HepG2 (cell line): Measurements from ENCODE around the gene P4HB. TPM values are rescaled to one million over a fixed set of nuclear protein-coding genes. Genes with fewer than 3 reads are reported as not detected.

Experiments
- ATAC-seq: fragments of 200-7000 bp; cut with Tn5 transposase; 3 replicates; pipeline ENCODE4 v1.9.1; 2020; ENCODE audit warnings: mild to moderate bottlenecking, moderate library complexity
- BruUV-seq: library from RNA; stranded (reverse); fragments of 400-500 nt; replicated peaks from 2 replicates; lab custom pipeline; 2021; lab: Mats Ljungman, UMichigan
- CTCF ChIA-PET: fragments of 300-600 bp; formaldehyde crosslinking; extraction: SDS; loops from one replicate; lab custom pipeline; 2021; ENCODE audit warnings: low total read pairs, inconsistent platforms, low intra/inter-chr PET ratio; lab: Yijun Ruan, JAX
- POLR2A ChIA-PET: fragments of 350-600 bp; sonication (Branson Sonifier 250); formaldehyde crosslinking; loops from one replicate; lab custom pipeline; 2020; ENCODE audit warnings: antibody characterized with exemption, inconsistent platforms; lab: Yijun Ruan, JAX
- DNase-seq: peaks from one replicate; pipeline ENCODE4 v3.0.0-alpha.2; 2015; ENCODE audit warnings: low spot score
- FAIRE-seq: peaks from 3 replicates; lab custom pipeline; 2011; peaks lifted over from hg19 to GRCh38; lab: Jason Lieb, UNC
- H2AFZ ChIP-seq: one replicate; pipeline ENCODE4 v1.6.1; 2011; ENCODE audit warnings: low read length, inconsistent platforms
- H3K27ac ChIP-seq: fragments of 300-600 bp; 3 replicates; pipeline ENCODE4 v1.8.0; 2011; ENCODE audit warnings: mixed run types, mild to moderate bottlenecking, mixed read lengths, low read length, inconsistent platforms; ENCODE audit not compliant: insufficient read depth; ENCODE audit errors: extremely low read length
- H3K27me3 ChIP-seq, 2 experiments: fragments of 200-600 bp in 1 of 2; 2 replicates in 1 of 2; 3 replicates in 1 of 2; pipeline versions ENCODE4 v1.6.0 to v1.8.0; 2011; ENCODE audit warnings: low read length in 2 of 2, mild to moderate bottlenecking in 2 of 2, moderate library complexity in 2 of 2, inconsistent platforms in 1 of 2; ENCODE audit not compliant: insufficient read depth in 2 of 2, control insufficient read depth in 1 of 2
- H3K36me3 ChIP-seq, 2 experiments: fragments of 200-600 bp in 1 of 2; replicated peaks in 1 of 2; 2 replicates in 1 of 2; 3 replicates in 1 of 2; pipeline versions ENCODE4 v1.5.1 to v1.8.0; 2011; ENCODE audit warnings: low read length in 2 of 2, inconsistent platforms in 1 of 2; ENCODE audit not compliant: insufficient read depth in 2 of 2, control insufficient read depth in 1 of 2
- H3K4me1 ChIP-seq: 2 replicates; pipeline ENCODE4 v1.5.1; 2012; ENCODE audit warnings: low read length, inconsistent platforms; ENCODE audit not compliant: insufficient read depth
- H3K4me2 ChIP-seq: 2 replicates; pipeline ENCODE4 v1.6.0; 2011; ENCODE audit warnings: low read depth, low read length, inconsistent platforms
- H3K4me3 ChIP-seq, 3 experiments: fragments of 200-600 bp in 1 of 3; sonication (generic), shearing (Covaris generic) in 1 of 3; replicated peaks in 1 of 3; 2 replicates each; pipeline ENCODE4 v1.5.1; 2011 to 2016; ENCODE audit warnings: low read length in 3 of 3, inconsistent platforms in 2 of 3, low read depth in 2 of 3, mild to moderate bottlenecking in 2 of 3, control low read depth in 1 of 3, mixed read lengths in 1 of 3; ENCODE audit not compliant: insufficient read depth in 1 of 3
- H3K79me2 ChIP-seq: one replicate; pipeline ENCODE4 v1.6.1; 2011; ENCODE audit warnings: low read length, inconsistent platforms; ENCODE audit not compliant: insufficient read depth
- H3K9ac ChIP-seq: 2 replicates; pipeline ENCODE4 v1.6.0; 2011; ENCODE audit warnings: mild to moderate bottlenecking, low read depth, low read length, inconsistent platforms; ENCODE audit not compliant: insufficient read depth
- H3K9me3 ChIP-seq: 2 replicates; pipeline ENCODE4 v1.5.1; 2012; ENCODE audit warnings: mild to moderate bottlenecking, low read length
- H4K20me1 ChIP-seq: 2 replicates; pipeline ENCODE4 v1.6.0; 2011; ENCODE audit warnings: inconsistent platforms, mild to moderate bottlenecking, low read length, moderate library complexity; ENCODE audit not compliant: insufficient read depth
- BHLHE40 ChIP-seq: IDR thresholded peaks from 2 replicates; pipeline ENCODE4 v1.6.1; 2011; ENCODE audit warnings: low read length, improper control_type of control experiment
- DMTF1 ChIP-seq: sonication (generic); formaldehyde crosslinking; IDR thresholded peaks from 2 replicates; pipeline ENCODE4 v1.4.0; 2020; ENCODE audit warnings: mild to moderate bottlenecking, missing genetic modification reagents
- GPN1 ChIP-seq: sonication (generic); formaldehyde crosslinking; IDR thresholded peaks from 2 replicates; pipeline ENCODE4 v1.5.1; 2020; ENCODE audit warnings: missing genetic modification reagents, borderline replicate concordance
- MAFF ChIP-seq: IDR thresholded peaks from 2 replicates; pipeline ENCODE4 v1.6.1; 2011; ENCODE audit warnings: low read depth, low read length, improper control_type of control experiment
- NR1H2 ChIP-seq: sonication (generic); formaldehyde crosslinking; IDR thresholded peaks from 2 replicates; pipeline ENCODE4 v1.8.1; 2022; ENCODE audit warnings: low read depth, missing genetic modification reagents, borderline replicate concordance
- PRDM15 ChIP-seq: sonication (generic); formaldehyde crosslinking; IDR thresholded peaks from 2 replicates; pipeline ENCODE4 v1.4.0; 2020; ENCODE audit warnings: missing genetic modification reagents
- RFX5 ChIP-seq: IDR thresholded peaks from 2 replicates; pipeline ENCODE4 v1.6.1; 2011; ENCODE audit warnings: low read depth, low read length, improper control_type of control experiment
- SATB2 ChIP-seq: sonication (generic); formaldehyde crosslinking; IDR thresholded peaks from 2 replicates; pipeline ENCODE4 v1.5.0; 2020; ENCODE audit warnings: missing genetic modification reagents
- STAT5B ChIP-seq: sonication (generic); formaldehyde crosslinking; IDR thresholded peaks from 2 replicates; pipeline ENCODE4 v1.4.0; 2020; ENCODE audit warnings: missing genetic modification reagents
- ZFP37 ChIP-seq: sonication (generic); formaldehyde crosslinking; IDR thresholded peaks from 2 replicates; pipeline ENCODE4 v1.4.0; 2020; ENCODE audit warnings: missing genetic modification reagents, borderline replicate concordance
- ZMAT5 ChIP-seq: sonication (generic); formaldehyde crosslinking; IDR thresholded peaks from 2 replicates; pipeline ENCODE4 v1.5.0; 2020; ENCODE audit warnings: mild to moderate bottlenecking, low read depth, missing genetic modification reagents, borderline replicate concordance
- ZNF276 ChIP-seq: sonication (generic); formaldehyde crosslinking; IDR thresholded peaks from 2 replicates; pipeline ENCODE4 v1.4.0; 2020; ENCODE audit warnings: mild to moderate bottlenecking, low read depth, missing genetic modification reagents
- ZNF329 ChIP-seq: sonication (generic); formaldehyde crosslinking; IDR thresholded peaks from 2 replicates; pipeline ENCODE4 v1.9.0; 2021; ENCODE audit warnings: low read depth, mild to moderate bottlenecking, missing genetic modification reagents
- ZNF558 ChIP-seq: sonication (generic); formaldehyde crosslinking; IDR thresholded peaks from 2 replicates; pipeline ENCODE4 v1.9.0; 2022; ENCODE audit warnings: mild to moderate bottlenecking, missing genetic modification reagents, borderline replicate concordance
- ZNF564 ChIP-seq: sonication (generic); formaldehyde crosslinking; IDR thresholded peaks from 2 replicates; pipeline ENCODE4 v1.8.1; 2023; ENCODE audit warnings: mild to moderate bottlenecking, missing genetic modification reagents
- WGBS: methylation state at CpG from one replicate; pipeline ENCODE4 v1.1.6; 2017; ENCODE audit warnings: low lambda C conversion rate; 5-methylcytosine and 5-hydroxymethylcytosine counted together
- in situ Hi-C: cut with HindIII; loops from 2 replicates; pipeline ENCODE4 v1.10.0; 2017; ENCODE audit warnings: low pct_unique_long_range_greater_than_20kb; ENCODE audit not compliant: extremely low pct_ligation_motif_present
- intact Hi-C: fragments of 100-400 bp; cut with micrococcal nuclease; formaldehyde crosslinking; loops from one replicate; pipeline ENCODE4 v1.10.0; 2022; ENCODE audit not compliant: unreplicated experiment
- polyA plus RNA-seq, 8 experiments: library from polyadenylated mRNA; depleted of rRNA in 3 of 8; stranded (reverse) in 7 of 8; unstranded in 1 of 8; fragments of >200 nt; fragmentation: Illumina TruSeq in 4 of 8; extraction: Trizol in 4 of 8; gene quantifications; 2 replicates each; pipeline versions ENCODE4 v1.2.1 to v1.2.3, GENCODE V29; 2011 to 2016; ENCODE audit warnings: low read depth in 4 of 8, missing spikeins in 1 of 8, mixed read lengths in 1 of 8; ENCODE audit not compliant: insufficient read depth in 1 of 8
- total RNA-seq, 5 experiments: library from RNA; depleted of rRNA; stranded (reverse); fragments of >200 nt; fragmentation: Illumina TruSeq; extraction: Trizol; gene quantifications; 2 replicates each; pipeline ENCODE4 v1.2.3, GENCODE V29; 2016; ENCODE audit warnings: low read depth in 1 of 5

P4HB gene
- total and polyA plus RNA-seq, 2 of the 13 experiments (the other 11 are each of a cell fraction or from before 2014, with no cell fraction given), result 185 to 782 TPM

GRCh38 chr17:81903415-81903831, 43.1 kb upstream of the P4HB start:
- H3K4me2 ChIP-seq, result 0 out of 2 replicates have a peak overlapping the region, but pooled peaks have one; percentile 68
- no TSS peak for BruUV-seq
- H3K9me3 ChIP-seq, result no peaks in the 10 kb centered on the region
- intact Hi-C loops (no loop called here), in situ Hi-C loops (no loop called here)
- ChIA-PET CTCF (no interaction called here), POLR2A (interaction anchor here (0.6 to 2.9 kb wide), 2 partner anchors 23 to 134 kb away, joined by 3 to 10 read pairs; partner anchors contain the start of gene DCXR)
- no peak overlapping the region for H3K9ac ChIP-seq
- ATAC-seq (peak; percentile 4), DNase-seq (no peak), FAIRE-seq (no peak)
- H4K20me1 ChIP-seq, result peaks cover 8% of the 10 kb centered on the region; the same call in 1 of the 2 replicates
- WGBS, result 83% methylated on average over 10 of the region's 10 CpGs
- peak overlapping the region; percentile 28 for H3K27ac ChIP-seq
- peaks cover 28% of the 10 kb centered on the region for H3K4me1 ChIP-seq
- peaks cover 43 to 63% of the 10 kb centered on the region in 2 experiments for H3K36me3 ChIP-seq
- no peak overlapping the region for H2AFZ ChIP-seq
- no peak overlapping the region for H3K4me3 ChIP-seq
- H3K79me2 ChIP-seq, result peaks cover 9% of the 10 kb centered on the region
- H3K27me3 ChIP-seq, result no peaks in the 10 kb centered on the region
- TF ChIP-seq ZNF329 (CRISPR knock-in tag) (no peak), STAT5B (CRISPR knock-in tag) (0 out of 2 replicates have a peak, but pooled peaks have one; percentile 43), ZNF564 (CRISPR knock-in tag) (no peak), BHLHE40 (no peak), ZMAT5 (no peak), DMTF1 (no peak), ZNF276 (CRISPR knock-in tag) (no peak), RFX5 (no peak), SATB2 (CRISPR knock-in tag) (no peak), ZFP37 (CRISPR knock-in tag) (no peak), PRDM15 (CRISPR knock-in tag) (no peak), NR1H2 (0 out of 2 replicates have a peak, but pooled peaks have one; percentile 1), ZNF558 (CRISPR knock-in tag) (no peak), GPN1 (CRISPR knock-in tag) (no peak), MAFF (no peak)
